Tracheal epithelial cell (primary cell): ENCODE data around the gene CYP20A1. TPM values are rescaled to one million over a fixed set of nuclear protein-coding genes. Genes with fewer than 3 reads are reported as not detected.

Experiments
- total RNA-seq: library from RNA; depleted of rRNA; stranded (reverse); fragments of >200 nt; gene quantifications from 2 replicates; pipeline ENCODE4 v1.2.1, GENCODE V29; 2014

CYP20A1 gene
- 18.1 and 31.1 TPM in 2 replicates for total RNA-seq

GRCh38 chr2:203238704-203239526 is at the start of gene CYP20A1:
TSS of gene CYP20A1 (plus strand) at chr2:203239018. CDS start at chr2:203239063, 45 bp downstream.

GRCh38 chr2:203327901-203328759 is 89.3 kb downstream of the CYP20A1 start, which contains the start of gene ABI2:
TSS of gene ABI2 (plus strand) at chr2:203328394. CDS start at chr2:203328515, 121 bp downstream.

Other genes with a start within 250 kb of the CYP20A1 start
- 43.4 and 57.1 TPM in 2 replicates for gene NBEAL1, start 224.1 kb upstream of the CYP20A1 start, total RNA-seq
- gene ABI2, start 89.4 kb downstream of the CYP20A1 start, total RNA-seq, result 7.0 and 11.1 TPM in 2 replicates